ENCODE data around the gene JAKMIP1.

DNA sequence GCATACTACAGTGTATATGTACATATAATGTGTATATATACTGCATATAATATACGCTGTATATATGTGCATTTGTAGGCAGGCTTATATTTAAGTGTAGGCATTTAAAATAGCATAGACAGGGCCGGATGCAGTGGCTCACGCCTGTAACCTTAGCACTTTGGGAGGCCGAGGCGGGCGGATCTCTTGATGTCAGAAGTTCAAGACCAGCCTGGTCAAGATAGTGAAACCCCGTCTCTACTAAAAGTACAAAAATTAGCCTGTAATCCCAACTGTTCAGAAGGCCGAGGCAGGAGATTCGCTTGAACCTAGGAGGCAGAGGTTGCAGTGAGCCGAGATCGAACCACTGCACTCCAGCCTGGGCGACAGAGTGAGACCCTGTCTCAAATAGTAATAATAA is 78.4 kb downstream of the JAKMIP1 start:
- TF ChIP-seq, protein P1, sequence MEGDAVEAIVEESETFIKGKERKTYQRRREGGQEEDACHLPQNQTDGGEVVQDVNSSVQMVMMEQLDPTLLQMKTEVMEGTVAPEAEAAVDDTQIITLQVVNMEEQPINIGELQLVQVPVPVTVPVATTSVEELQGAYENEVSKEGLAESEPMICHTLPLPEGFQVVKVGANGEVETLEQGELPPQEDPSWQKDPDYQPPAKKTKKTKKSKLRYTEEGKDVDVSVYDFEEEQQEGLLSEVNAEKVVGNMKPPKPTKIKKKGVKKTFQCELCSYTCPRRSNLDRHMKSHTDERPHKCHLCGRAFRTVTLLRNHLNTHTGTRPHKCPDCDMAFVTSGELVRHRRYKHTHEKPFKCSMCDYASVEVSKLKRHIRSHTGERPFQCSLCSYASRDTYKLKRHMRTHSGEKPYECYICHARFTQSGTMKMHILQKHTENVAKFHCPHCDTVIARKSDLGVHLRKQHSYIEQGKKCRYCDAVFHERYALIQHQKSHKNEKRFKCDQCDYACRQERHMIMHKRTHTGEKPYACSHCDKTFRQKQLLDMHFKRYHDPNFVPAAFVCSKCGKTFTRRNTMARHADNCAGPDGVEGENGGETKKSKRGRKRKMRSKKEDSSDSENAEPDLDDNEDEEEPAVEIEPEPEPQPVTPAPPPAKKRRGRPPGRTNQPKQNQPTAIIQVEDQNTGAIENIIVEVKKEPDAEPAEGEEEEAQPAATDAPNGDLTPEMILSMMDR (IDR thresholded peaks at IDR 0.05; ENCODE audit: low read depth, low read length, poor library complexity, severe bottlenecking), result no peak
- no peak for TF ChIP-seq EZH2phosphoT487 (IDR thresholded peaks at IDR 0.05; ENCODE audit: borderline replicate concordance, low read length)
